Measurements from ENCODE around the gene PPIL1.

GRCh38 chr6:36847991-36848390 is 26.6 kb downstream of the PPIL1 start:
- no peak for TF ChIP-seq POLR2AphosphoS5 (IDR thresholded peaks at IDR 0.05; ENCODE audit: insufficient read depth in 1 of 2, low read depth in 1 of 2)
- no peak for TF ChIP-seq POLR2A (IDR thresholded peaks at IDR 0.05)

All from vagina (tissue), 2 donors.